GM21619 (cell line): Measurements from ENCODE around the gene AHCYL1.
"Not testable (repeated sequence)": the region's sequence is repeated elsewhere in the genome, so short reads cannot be mapped to it uniquely, and the experiment has no call there.

Experiments used
- ATAC-seq: cut with Tn5 transposase; IDR thresholded peaks from one replicate; pipeline ENCODE4 v1.9.1; 2021; ENCODE audit not compliant: unreplicated experiment

AHCYL1 gene

DNA sequence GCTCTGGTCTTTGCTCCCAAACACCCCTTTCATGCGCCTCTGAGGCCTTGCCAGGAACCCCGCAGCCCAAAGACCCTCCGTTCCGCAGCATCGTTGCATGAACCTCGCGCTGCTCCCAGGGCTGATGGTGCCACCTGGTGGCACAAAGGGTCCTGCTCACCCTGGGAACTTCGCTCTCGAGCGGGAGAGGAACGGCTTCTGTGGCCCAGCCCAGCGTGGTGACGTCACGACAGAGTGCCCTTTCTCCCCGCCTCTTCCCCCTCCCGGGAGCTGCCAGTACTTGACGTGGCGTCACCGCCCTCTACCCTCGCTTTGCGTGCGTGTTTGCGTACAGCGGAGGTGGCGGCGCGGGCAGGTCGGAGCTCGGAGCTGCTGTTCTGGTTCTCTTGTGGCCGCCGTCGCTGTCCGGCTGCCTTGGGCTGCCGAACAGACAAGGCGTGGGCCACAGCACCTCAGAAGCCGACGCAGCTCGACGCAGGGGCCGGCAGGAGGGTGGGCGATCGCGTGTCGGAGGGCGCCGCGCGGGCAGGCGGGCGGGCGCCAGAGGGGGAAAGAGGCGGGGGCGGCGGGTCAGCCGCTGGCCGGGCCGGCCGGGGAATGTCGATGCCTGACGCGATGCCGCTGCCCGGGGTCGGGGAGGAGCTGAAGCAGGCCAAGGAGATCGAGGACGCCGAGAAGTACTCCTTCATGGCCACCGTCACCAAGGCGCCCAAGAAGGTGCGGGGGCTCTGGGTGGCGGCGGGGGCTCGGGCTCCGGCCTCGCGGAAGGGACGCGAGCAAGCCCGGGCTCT is at the start of gene AHCYL1:
TSS of gene AHCYL1 (plus strand) at position 310 of the 791 bp plus-strand sequence. CDS start at position 598, 288 bp downstream.
- peak; percentile 98 for ATAC-seq

DNA sequence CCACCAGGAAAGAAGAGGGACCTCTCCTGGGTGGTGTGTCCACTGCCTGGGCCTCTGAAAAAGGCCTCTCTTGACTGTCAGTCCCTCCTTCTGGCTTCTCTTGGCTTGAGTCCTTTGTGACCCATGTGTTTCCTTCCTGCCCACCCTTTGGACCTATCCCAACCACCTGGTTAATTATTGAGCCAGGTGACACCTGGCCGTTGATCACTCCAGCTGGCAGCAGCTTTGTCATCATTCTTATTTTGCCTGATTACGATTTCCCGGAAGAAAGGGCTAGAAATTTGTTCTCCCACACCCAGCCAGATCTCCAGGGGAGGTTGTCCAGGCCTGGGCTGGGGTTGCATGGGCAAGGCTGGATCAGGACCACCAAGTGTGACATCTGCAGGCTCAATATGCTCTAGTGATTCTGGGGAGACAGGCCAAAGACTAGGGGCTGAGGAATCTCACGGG is 49.1 kb upstream of the AHCYL1 start:
- ATAC-seq: no peak

DNA sequence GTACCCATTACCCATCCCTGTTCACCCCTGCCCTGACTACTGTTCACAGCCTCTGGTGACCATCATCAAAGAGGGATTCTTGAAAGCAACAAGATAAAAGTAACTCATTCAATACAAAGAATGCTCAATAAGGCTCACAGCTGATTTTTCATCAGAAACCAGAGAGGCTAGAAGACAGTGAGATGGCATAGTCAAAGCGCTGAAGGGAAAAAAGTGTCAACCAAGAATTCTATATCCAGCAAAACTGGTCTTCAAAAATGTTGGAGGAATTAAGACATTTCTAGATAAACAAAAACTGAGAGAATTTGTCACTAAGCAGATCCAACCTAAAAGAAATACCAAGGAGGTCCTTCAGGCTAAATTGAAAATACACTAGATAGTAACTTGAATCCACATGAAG is 46.8 kb upstream of the AHCYL1 start:
- ATAC-seq: no peak

DNA sequence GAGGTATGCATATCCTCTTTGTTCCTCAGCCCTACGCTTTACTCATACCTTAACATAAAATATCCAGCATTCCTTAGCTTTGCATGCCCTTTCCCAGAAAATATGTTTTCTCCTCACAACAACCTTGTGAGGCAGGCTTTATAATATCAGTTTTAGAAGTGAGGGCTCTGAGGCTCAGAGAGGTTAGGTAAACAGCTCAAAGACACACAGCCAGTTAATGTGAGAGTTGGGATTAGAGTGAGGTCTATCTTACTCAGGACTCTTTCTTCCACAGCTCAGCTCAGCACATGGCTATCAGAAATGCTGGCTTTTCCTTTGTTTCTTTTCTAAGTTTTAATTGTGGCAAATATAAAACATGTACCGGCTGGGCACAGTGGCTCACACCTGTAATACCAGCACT is 46.0 kb upstream of the AHCYL1 start:
- ATAC-seq: no peak

DNA sequence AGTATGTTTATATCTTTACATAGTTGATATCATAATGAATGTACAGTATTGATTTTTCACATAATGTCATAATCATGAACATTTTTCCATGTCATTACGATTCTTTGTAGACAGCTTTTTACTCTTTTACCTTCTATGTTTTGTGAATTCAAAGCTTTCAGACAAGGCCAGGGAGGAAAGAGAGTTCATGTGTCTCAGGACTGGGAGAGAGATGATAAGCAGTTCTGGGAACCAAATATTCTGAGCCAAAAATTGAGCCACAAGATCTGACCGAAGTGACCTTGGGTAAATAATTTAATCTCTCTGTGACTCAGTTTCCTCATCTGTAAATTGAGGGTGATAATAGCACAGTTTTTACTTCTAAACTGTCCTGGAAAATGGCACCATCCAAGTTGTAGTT is 42.1 kb upstream of the AHCYL1 start:
- no peak for ATAC-seq

DNA sequence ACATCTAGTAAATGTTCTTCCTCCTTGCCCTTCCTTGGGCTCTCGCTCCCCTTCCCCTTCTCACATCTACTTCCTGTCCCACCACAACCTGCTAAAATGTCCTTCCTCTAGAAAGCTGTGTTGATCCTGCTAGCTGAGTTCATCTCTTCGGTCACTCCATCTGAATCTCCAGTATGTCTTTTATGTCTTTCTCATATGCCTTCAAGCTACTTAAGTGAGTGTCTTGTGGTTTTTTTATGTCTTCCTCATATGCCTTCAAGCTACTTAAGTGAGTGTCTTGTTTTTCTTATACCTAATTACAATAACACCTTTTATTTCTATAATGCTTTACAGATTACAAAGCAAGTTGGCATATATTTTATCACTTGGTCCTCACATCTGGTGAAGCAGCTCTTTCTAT is 40.0 kb upstream of the AHCYL1 start:
- no peak for ATAC-seq

DNA sequence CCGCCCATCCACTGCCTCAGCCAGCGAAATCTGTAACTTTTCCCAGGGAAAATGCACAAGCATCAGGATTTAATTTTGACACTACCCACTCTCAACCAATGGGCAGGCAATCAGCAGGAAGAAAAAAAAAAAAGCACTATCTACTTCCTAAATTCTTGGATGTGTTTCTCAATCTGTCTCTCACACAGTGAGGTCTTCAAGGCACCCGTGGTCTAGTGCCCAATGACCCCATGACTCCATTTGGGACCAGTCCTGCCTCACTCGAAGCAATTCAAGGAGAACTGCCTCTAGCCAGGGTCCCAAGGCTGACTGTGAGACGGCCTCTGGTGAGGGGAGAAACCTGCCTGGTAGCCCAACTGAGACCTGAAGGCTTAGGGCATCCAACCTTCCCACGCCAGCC is 38.1 kb upstream of the AHCYL1 start:
- no peak for ATAC-seq

DNA sequence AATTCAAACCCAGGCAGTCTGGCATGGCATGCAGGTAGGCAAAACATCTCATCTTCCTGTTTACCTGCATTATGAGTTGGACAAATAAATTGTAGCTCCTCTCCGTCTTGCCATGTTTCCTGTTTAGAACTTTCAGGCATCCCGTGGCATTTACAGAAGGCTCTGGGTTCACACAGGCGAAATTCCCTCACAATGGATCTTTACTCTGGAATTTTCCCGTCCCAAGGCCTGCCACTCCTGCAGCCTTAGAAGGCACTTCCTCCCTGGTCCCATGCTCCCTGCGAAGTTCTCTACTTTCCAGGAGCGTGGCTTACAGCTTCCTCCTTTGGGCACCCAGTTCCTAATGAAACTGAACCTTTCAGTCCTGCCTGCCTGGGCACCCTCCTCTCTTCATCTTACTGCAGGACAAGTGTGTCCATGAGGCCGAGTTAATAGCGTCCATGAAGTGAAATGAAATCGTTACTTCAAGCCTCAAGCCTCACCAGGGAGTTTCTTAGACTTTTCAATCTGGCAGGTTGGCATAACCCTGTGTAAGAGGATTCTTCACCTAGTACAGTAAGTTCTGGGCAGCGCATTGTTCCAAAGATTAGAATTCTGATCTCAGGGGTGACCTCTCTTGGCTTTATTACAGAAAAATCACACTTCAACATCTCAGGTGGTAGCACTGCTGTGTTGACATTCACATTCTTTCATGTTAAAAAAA is 36.8 kb upstream of the AHCYL1 start:
- ATAC-seq: no peak

DNA sequence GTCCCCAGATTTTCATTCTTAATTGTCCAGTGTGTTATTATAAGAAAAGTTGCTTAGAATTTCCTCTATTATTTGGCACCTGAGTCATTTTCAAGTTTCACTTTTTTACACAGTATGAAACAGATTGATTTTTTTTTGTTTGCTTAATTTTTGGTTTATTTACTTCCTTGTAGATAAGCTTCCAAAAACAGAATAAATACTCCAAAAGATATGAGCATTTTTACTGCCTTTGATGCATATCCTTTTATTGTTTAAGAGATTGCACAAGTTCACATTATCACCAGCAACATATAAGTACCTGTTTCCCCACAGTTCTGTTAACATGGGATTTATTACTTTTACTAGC is 36.3 kb upstream of the AHCYL1 start:
- no peak for ATAC-seq

DNA sequence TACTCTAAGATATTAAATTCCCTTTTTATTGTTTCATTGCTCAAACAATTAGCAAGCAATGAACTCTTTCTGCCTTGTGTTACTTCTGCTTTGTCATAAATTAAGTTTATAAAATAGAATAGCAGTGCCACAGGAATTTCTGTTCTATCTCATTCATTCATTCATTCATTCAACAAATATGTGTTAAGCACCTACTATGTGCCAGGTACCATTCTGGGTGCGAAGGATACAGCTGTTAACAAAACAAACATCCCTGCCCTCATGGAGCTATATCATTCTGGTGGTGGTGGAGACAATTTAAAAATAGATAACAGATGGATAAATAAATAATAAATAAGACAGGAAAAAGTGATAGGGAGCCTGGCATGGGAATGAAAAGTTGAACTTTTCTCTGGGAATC is 34.5 kb upstream of the AHCYL1 start:
- ATAC-seq: no peak

DNA sequence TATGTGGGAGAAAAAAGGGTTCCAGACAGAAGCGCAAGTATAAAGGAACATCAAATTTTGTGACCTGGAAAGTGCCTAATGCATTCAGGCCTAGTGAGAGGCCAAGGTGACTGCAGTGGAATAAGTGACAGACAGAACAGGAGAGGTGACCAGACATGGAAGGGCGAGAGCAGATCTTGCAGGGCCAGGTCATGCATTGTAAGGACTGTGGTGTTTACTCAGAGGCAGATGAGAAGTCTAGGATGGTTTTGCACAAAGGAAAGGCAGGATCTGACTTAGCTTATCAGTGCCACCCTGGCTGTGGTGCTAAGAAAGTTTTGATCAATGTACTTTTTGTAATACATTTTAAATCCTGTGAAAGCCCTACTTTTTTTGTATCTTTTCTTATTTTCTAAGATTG is 34.1 kb upstream of the AHCYL1 start:
- ATAC-seq: no peak

DNA sequence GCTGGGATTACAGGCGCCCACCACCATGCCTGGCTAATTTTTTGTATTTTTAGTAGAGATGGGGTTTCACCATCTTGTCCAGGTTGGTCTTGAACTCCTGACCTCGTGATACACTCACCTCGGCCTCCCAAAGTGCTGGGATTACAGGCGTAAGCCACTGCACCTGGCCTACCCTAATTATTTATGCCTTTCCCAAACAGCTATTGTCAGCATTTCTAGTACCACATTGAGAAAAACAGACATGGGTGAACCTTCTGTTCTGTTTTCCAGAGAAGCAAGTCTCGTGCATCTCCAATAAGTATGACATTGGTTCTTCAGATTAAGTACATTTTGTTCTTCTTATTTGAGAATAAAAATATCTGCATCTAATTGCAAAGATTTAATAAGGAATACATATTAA is 33.1 kb upstream of the AHCYL1 start:
- not testable (repeated sequence) for ATAC-seq

DNA sequence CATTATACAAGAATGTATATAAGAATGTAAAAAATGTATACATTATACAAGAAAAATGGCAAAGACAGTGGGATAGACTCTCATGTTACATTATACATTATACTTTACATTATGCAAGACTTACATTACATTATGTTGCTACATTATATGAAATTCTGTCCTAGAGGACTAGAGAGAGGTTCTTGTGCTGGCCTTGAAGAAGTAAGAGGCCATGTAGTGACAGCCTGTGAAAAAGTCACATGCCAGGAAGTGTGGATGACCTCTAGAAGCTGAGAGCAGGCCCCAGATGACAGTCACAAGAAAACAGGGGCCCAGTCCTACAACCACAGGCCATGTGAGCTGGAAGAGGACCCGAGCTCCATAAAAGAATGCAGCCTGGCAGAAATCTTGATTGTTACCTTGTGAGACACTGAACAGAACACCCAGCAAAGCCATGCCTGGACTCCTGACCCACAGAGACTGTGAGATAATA is 30.5 kb upstream of the AHCYL1 start:
- no peak for ATAC-seq

DNA sequence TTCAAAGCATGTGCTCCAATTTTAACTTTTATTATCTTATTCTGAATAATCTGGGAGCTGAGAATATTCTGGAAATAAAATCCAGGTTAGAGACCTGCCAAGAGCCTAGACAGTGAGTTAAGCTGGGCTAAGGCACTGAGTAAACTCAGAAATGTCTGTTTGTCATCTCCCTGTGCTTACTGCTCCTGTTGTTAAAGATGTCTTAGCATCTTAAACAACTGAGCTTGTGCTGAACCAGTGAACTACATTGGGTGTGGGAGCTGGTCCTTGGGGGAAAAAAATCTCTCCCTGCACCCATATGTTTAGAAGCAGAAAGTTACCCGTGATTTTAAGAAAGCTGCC is 25.0 kb upstream of the AHCYL1 start:
- ATAC-seq: no peak

DNA sequence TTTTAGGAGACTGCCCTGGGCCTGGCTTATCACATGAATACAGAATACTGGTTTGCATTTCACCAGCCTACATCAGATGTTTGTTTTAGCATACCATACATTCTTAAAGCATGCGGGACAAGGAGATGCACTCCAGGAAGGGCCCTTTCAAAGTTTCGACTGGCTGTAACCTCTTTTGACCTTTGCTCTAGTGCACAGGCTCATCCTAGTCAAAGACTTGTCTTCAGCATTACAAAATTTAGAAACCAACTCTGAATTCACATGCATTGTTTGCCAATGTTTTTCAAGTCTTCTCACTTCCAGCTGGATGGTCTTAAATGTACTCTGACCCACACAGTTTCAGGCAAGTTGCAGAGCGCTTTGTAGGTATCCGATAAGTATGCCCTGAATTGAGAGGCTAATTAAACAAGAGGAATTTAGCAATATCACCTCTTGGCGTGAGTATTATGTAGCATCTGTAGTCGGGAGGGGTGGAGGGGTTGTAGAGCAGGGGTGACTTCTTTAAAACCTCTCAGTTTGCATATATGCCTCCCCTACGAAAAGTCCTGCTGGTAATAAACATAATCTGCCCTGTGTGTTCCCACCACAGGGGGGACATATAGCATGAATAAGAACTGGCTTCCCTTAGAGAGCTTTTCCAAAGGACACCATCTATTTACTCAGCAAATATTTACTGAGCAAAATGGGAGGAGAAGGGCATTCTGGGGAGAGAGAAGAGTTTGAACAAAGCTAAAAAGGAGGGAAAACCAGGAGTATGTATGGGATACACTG is 24.4 kb upstream of the AHCYL1 start:
- no peak for ATAC-seq

DNA sequence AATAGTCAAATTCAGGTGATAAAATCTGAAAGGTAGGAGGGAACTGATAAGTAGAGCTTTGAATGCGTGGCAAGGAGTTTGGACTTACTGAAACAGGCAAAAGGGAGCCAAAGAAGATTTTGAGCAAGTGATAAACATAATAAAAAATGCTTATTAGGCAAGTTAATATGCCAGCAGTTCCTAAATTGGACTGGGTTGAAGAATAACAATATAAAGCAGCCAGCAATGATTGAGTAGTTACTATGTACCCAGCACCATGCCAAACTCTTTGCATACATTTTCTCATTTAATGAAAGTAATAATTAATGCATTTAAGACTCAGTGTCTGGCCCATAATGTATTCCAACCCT is 23.8 kb upstream of the AHCYL1 start:
- ATAC-seq: no peak

DNA sequence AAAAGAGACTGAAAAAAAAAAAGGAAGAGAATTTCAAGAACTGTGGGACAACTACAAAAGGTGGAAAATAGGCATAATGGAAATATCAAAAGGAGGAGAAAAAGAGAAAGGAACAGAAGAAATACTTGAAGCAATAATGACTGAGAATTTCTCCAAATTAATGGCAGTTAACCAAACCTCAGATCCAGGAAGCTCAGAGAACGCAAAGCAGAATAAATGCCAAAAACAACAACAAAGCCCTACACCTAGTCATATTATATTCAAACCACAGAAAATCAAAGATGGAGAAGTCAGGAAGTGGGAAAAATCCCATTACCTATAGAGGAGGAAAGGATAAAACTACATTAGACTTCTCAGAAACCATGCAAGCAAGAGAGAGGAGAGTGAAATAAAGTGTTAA is 20.7 kb upstream of the AHCYL1 start:
- no peak for ATAC-seq

DNA sequence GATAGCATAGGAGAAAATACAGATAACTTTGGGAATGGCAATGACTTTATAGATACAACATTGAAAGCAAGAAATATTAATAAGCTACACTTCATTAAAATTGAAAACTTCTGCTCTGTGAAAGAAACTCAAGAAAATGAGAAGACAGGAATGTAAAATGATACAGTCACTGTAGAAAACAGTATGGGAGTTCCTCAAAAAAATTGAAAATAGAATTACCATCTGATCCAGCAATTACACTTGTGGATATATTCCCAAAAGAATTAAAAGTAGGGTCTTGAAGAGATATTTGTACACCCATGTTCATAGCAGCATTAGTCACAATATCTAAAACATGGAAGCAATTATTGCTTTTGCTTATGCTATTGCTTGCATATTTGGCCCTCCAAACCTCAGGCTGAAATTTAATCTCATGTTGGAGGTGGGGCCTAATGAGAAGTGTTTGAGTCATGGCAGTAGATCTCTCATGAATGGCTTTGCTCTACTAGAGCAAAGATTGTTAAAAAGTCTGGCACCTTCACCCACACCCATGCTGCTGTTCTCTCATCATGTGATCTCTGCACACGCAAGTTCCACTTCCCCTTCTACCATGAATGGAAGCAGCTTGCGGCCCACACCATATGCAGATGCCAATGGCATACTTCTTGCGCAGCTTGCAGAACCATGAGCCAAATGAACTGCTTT is 15.3 kb upstream of the AHCYL1 start:
- ATAC-seq: no peak

DNA sequence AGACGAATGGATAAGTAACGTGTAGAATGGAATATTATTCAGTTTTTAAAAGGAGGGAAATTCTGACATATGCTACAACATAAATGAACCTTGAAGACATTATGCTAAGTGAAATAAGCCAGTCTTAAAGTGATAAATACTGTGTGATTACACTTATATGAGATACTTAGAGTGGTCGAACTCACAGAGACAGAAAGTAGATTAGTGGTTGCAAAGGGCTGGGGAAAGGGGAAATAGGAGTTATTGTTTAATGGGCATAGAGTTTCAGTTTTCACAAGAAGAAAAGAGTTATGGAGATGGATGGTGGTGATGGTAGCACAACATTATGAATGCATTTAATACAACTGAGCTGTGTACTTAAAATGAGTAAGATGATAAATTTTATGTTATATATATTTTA is 14.7 kb upstream of the AHCYL1 start:
- no peak for ATAC-seq

DNA sequence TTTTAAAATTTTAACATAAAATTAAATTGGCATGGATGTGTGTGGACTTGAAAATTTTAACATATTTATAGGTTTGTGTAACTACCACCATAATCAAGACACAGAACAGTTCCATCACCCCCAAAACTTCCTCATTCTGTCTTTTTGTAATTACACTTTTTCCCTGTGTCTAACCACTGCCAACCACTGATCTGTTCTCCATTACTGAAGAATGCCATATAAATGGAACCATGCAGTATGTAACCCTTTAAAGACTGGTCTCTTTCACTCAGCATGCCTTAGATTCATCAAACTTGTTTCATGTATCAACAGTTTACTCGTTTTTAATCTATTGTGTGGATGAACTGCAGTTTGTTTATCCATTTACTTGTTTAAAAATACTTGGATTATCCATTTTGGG is 13.0 kb upstream of the AHCYL1 start:
- ATAC-seq: no peak

DNA sequence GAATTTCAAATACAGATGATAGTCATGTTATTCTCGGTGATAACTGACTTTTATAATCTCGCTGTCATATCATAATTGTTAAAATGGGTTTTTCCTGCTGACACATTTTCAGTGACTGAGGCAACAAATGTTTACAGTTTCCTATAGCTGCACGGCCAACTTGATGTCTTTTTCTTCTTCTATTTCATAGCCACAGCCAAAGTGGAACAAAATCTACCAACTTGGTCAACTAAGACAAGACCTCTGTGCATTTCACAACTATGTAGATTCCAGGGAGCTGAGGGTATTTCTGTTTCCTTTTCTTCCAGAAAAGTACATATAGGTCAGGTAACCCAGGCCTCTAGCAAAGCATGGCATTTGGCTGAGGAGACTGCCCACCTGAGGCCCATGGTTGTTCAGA is 10.4 kb upstream of the AHCYL1 start:
- no peak for ATAC-seq
